Stimulated activated CD4-positive, alpha-beta T cell treated with anti-CD3 and anti-CD28 coated beads, Interleukin-1b, Interleukin-23, amount 100 ng/mL, for 48 hours (primary cell): ENCODE measurements around the gene USP49.
"Not testable (repeated sequence)": the region's sequence is repeated elsewhere in the genome, so short reads cannot be mapped to it uniquely, and the experiment has no call there.

Experiments
- DNase-seq: peaks from one replicate; pipeline ENCODE4 v3.0.0-alpha.2; 2020

Gene USP49

GRCh38 chr6:41778895-41779294 is 116.3 kb downstream of the USP49 start:
- DNase-seq = no peak

- DNase-seq = no peak
Measured at GRCh38 chr6:41777551-41778285, 117.5 kb downstream of the USP49 start.

GRCh38 chr6:41775293-41775882 is 119.8 kb downstream of the USP49 start:
- DNase-seq = no peak

- DNase-seq = no peak
Measured at GRCh38 chr6:41774841-41775240, 120.3 kb downstream of the USP49 start.

- DNase-seq = no peak
Measured at GRCh38 chr6:41771058-41771983, 123.9 kb downstream of the USP49 start.

GRCh38 chr6:41770381-41771057 is 124.7 kb downstream of the USP49 start:
- no peak for DNase-seq

GRCh38 chr6:41769376-41769775 is 125.8 kb downstream of the USP49 start:
- DNase-seq = no peak

- DNase-seq = no peak
Measured at GRCh38 chr6:41768545-41769308, 126.4 kb downstream of the USP49 start.

- DNase-seq = no peak
Measured at GRCh38 chr6:41767112-41767833, 127.9 kb downstream of the USP49 start.

- DNase-seq = not testable (repeated sequence)
Measured at GRCh38 chr6:41766043-41766664, 129.0 kb downstream of the USP49 start.

- no peak for DNase-seq
Measured at GRCh38 chr6:41763470-41763869, 131.7 kb downstream of the USP49 start.

GRCh38 chr6:41759905-41760579 is 135.1 kb downstream of the USP49 start:
- DNase-seq = no peak

- DNase-seq = no peak
Measured at GRCh38 chr6:41759106-41759904, 135.9 kb downstream of the USP49 start.

GRCh38 chr6:41758641-41759035 is 136.5 kb downstream of the USP49 start:
- no peak for DNase-seq

- DNase-seq = no peak
Measured at GRCh38 chr6:41757931-41758640, 137.1 kb downstream of the USP49 start.

- no peak for DNase-seq
Measured at GRCh38 chr6:41757271-41757670, 137.9 kb downstream of the USP49 start.

GRCh38 chr6:41756354-41756753 is 138.8 kb downstream of the USP49 start:
- no peak for DNase-seq

GRCh38 chr6:41755895-41756294 is 139.3 kb downstream of the USP49 start:
- no peak for DNase-seq

GRCh38 chr6:41750374-41750773 is 144.8 kb downstream of the USP49 start:
- DNase-seq = no peak
